Cardiac fibroblast (primary cell): ENCODE data around the gene HMGN4.
A peak's percentile ranks its signal among the peaks of the same experiment; 100 is the strongest.

Experiments
- DNase-seq, 2 donors: peaks; one replicate each; pipeline versions ENCODE4 v3.0.0 to v3.0.0-alpha.2; 2010; ENCODE audit warnings: low read depth in 2 of 2
- H3K4me3 ChIP-seq, 2 donors: replicated peaks in 1 of 2; 1 replicate in 1 of 2; 2 replicates in 1 of 2; pipeline ENCODE4 v1.5.1; 2011; ENCODE audit warnings: low read depth in 2 of 2, low read length in 2 of 2, mild to moderate bottlenecking in 2 of 2, moderate library complexity in 1 of 2
- TF ChIP-seq, protein P1 (sequence below): IDR thresholded peaks from one replicate; pipeline ENCODE4 v1.5.1; 2011; ENCODE audit warnings: low read depth, mild to moderate bottlenecking, low read length, inconsistent platforms

The HMGN4 gene

DNA sequence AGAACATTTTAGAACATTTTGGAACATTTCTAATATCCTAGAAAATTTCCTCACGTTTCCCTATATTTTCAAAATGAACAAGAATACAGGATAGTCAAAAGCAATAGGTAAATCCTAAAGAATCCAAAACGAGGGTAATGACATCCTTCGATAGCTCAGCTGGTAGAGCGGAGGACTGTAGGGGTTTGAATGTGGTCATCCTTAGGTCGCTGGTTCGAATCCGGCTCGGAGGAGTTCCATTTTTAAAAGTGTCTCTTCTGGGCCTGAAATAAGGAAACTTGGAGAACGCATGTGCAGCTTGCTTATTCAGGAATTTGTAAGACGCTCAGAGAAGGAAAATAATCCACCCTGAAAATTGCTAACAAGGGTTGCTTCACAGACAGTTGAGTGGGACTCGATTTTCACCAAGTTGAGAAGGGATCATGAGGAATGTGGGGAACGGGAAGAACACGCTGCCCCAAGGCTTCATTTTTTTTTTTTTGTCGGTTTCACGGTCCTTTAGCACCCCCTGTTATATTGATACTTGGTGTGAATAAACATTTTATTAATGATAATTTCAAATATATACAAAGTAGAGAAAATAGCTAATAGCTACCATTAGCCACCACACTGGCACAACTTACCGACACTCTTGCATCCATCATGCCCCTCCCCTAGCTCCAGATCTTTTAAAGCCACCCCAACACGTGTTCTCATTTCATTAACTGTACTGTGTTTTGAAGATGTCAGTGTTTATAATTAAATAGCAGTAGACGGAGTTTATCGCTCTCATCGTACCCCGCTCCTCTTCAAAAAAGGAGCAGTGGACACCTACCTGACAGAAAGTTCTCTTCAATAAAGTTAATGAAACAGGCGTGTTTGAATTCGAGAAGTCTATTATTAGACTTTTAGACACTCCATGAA is 56.8 kb downstream of the HMGN4 start:
- H3K4me3 ChIP-seq, result peak overlapping the region in 1 of 2 donors; percentile 57
- TF ChIP-seq, protein P1, sequence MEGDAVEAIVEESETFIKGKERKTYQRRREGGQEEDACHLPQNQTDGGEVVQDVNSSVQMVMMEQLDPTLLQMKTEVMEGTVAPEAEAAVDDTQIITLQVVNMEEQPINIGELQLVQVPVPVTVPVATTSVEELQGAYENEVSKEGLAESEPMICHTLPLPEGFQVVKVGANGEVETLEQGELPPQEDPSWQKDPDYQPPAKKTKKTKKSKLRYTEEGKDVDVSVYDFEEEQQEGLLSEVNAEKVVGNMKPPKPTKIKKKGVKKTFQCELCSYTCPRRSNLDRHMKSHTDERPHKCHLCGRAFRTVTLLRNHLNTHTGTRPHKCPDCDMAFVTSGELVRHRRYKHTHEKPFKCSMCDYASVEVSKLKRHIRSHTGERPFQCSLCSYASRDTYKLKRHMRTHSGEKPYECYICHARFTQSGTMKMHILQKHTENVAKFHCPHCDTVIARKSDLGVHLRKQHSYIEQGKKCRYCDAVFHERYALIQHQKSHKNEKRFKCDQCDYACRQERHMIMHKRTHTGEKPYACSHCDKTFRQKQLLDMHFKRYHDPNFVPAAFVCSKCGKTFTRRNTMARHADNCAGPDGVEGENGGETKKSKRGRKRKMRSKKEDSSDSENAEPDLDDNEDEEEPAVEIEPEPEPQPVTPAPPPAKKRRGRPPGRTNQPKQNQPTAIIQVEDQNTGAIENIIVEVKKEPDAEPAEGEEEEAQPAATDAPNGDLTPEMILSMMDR, result no peak
- DNase-seq, result peak; percentile 68 to 94

DNA sequence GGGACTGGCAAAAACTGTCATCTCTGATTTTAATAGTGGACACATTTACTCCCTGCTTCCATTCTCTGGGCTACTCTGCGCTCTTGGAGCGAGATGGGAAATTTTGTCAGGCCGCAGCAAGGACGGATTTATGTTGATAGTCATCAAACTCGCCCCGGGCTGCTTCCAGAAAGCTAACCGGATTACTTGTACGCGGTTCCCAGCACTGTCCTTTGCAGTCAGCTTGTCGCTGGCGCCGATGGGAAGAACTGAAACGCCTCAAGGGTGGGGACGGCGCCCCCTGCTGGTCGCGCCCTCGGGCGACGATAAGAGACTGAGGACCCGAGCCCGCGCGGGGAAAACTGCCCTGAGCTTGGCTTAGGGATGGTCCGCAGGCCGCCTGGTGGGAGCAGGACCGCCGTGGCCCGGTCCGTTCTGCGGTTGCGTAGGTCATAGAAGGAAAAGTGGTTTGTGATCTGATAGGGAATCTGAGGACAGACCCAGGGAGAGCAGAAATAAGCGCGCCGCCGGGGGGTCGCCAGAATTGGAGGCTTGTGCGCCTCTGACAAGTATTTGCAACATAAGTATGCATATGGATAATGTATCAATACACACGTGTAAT is 57.6 kb downstream of the HMGN4 start:
- peak; percentile 90 to 91 for DNase-seq
- TF ChIP-seq, protein P1, result peak; percentile 95
- peak overlapping the region; percentile 44 to 57 for H3K4me3 ChIP-seq
